VCaP (cell line): ENCODE data around the gene ACLY.

Experiments used
- H3K27ac ChIP-seq: fragments of 450-650 bp; 2 replicates; pipeline ENCODE4 v1.5.1; 2017
- TF ChIP-seq, protein P1 (sequence below): fragments of 450-650 bp; conservative IDR thresholded peaks from 2 replicates; pipeline ENCODE4 v1.5.1; 2017; ENCODE audit warnings: mild to moderate bottlenecking, moderate library complexity

Gene ACLY

DNA sequence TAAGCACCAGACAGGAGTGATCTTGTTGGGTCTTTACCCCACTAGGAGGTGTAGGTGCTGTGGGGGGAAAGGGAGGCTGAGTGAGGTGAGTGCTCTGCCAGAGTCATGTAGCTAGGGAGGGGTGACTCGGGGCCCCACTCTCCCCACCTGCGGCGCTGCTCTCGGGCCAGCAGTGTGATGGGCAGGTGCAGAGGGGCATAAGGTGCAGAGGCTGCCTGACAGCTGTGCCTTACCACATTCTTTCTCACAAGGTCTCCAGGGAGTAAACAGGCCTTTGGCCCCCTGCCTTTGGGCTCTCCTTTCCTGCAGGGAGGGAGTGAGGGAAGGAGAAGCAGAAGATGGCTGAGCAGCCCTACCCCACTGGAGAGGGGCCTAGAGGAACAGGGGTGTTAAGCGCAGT, 43.4 kb upstream of the ACLY start:
- TF ChIP-seq, protein P1, sequence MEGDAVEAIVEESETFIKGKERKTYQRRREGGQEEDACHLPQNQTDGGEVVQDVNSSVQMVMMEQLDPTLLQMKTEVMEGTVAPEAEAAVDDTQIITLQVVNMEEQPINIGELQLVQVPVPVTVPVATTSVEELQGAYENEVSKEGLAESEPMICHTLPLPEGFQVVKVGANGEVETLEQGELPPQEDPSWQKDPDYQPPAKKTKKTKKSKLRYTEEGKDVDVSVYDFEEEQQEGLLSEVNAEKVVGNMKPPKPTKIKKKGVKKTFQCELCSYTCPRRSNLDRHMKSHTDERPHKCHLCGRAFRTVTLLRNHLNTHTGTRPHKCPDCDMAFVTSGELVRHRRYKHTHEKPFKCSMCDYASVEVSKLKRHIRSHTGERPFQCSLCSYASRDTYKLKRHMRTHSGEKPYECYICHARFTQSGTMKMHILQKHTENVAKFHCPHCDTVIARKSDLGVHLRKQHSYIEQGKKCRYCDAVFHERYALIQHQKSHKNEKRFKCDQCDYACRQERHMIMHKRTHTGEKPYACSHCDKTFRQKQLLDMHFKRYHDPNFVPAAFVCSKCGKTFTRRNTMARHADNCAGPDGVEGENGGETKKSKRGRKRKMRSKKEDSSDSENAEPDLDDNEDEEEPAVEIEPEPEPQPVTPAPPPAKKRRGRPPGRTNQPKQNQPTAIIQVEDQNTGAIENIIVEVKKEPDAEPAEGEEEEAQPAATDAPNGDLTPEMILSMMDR = no peak
- no peak overlapping the region for H3K27ac ChIP-seq

DNA sequence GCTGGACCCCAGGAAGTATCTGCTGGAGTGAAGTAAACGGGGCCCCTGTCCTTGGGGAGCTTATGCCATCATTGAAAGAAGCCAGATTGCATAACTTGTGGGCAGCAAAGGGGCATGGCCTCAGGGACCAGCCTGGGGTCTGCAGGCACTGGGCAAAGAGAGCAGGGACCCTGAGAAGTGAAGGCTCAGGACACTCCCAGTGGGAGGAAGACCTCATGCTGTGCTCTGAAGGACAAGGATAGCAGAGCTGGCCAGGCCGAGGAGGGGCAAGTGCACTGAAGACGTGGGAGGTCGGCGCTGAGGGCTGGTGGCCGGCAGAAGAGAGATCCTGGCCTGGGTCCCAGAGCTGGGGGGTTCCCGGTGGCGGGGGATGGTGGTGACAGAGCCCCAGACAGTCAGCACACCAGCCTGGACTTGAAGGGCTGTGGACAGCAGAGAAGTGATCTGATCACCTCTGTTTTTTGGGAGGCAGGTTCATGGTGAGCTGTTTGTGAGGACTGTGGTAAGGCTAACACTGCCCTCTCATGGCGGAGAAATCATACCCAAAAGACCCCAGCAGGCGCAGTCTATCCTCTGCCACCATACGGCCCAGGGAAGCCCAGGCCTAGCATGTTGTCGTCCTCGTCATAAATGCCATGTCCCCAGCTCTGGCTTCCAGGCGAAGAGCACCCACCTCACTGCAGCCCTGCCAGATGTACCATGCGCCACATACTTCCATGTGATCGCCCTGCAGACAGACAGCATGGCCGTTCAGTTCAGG, 40.8 kb upstream of the ACLY start:
- H3K27ac ChIP-seq = no peak overlapping the region
- TF ChIP-seq, protein P1 = peak; percentile 58

DNA sequence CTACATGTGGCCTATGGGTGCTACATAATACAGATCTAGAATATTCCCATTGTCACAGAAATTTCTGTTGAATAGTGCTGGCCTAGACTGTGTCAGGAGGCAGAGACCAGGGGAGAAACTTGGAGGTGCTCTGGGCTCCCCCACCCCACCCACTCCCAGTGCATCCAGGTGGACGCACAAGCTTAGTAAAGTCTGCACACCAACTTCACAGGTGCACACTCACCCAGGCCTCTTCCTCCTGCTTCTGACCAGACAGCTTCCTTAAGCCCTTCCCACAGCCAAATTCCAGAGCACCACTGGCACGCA, 40.2 kb upstream of the ACLY start:
- TF ChIP-seq, protein P1 = no peak
- H3K27ac ChIP-seq = no peak overlapping the region

DNA sequence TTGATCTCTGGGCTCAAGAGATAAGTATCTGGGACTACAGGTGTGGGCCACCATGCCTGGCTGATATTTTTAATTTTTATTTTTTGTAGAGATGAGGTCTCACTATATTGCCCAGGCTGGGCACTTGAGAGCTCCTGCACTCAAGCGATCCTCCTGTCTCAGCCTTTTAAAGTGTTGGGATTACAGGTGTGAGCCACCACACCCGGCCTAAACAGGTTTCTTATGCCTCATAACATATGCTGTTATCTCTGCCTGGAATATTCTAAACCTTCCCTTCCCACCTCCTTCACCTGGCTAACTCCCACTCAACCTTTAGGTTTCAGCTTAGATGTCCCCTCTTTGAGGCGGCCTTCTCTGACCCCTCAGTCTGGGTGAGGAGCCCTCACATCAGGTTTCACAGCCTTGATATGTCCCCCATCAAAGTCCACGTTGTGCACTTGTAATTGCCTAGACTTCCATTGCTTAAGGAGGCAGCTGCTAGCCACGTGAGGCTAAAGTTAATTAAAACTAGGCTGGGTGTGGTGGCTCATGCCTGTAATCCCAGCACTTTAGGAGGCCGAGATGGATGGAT, 39.2 kb upstream of the ACLY start:
- TF ChIP-seq, protein P1 = no peak
- no peak overlapping the region for H3K27ac ChIP-seq

DNA sequence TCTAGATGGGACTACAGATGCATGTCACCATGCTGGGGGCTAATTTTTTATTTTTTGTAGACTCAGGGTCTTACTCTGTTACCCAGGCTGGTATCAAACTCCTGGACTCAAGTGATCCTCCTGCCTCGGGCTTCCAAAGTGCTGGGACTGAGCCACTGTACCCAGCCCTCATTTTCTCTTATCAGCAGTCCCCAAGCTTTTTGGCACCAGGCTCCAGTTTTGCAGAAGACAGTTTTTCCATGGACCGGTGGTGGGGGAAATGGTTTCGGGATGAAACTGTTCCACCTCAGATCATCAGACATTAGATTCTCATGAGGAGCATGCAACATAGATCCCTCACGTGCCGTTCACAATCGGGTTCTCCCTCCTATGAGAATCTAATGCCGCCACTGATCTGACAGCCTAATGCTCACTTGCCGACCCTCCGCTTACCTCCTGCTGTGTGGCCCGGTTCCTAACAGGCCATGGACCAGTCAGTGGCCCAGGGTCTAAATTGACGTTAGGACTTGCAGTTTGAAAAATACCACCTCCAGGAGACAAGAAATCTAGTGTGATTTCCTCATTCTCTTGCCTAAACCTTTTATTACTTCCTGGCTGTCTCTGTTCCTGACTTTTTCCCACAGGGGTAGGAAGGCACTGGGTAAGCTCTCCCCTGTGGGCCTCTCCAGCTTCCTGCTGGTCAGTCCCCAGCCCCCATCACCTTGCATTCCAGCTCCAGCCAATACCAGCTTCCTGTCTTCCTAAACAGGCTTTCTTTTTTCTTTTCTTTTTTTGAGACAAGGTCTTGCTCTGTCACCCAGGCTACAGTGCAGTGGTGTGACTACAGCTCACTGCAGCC, 38.5 kb upstream of the ACLY start:
- no peak overlapping the region for H3K27ac ChIP-seq
- TF ChIP-seq, protein P1 = no peak

DNA sequence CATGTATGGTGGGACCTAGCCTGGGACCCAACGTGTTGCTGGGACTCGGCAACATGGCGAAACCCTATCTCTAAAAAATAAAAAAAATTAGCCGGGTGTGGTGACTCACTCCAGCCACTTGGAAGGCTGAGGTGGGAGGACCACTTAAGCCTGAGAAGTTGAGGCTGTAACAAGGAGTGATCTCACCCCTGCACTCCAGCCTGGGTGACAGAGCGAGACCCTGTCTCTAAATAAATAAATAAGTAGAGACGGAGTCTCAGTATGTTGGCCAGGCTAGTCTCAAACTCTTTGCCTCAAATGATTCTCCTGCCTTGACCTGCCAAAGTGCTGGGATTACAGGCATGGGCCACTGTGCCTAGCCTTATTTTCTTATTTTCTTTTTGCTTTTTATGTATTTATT, 37.8 kb upstream of the ACLY start:
- TF ChIP-seq, protein P1 = no peak
- H3K27ac ChIP-seq = no peak overlapping the region

DNA sequence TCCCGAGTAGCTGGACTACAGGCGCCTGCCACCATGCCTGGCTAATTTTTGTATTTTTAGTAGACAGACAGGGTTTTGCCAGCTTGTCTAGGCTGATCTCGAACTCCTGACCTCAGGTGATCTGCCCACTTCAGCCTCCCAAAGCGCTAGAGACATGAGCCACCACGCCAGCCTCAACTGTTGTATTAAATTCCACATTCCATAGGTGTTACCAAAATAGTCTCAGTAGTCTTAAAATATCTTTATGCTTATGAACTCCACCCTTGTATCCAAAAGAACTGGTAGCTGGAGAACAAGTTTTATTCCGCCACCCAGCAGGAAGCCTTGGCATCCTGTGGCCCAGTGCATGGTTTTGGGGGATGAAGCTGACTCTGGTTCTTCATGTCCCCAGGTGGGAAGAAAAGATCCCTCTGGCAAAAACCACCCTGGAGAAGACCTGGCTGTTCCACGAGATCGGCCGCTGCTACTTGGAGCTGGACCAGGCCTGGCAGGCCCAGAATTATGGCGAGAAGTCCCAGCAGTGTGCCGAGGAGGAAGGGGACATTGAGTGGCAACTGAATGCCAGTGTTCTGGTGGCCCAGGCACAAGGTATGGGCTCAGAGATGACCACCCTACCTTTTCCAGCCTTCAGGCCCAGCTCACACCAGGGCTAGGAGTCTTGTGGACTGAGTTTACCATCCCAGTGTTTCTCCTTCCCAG, 30.2 kb upstream of the ACLY start:
- TF ChIP-seq, protein P1 = no peak
- no peak overlapping the region for H3K27ac ChIP-seq
